VCaP (cell line): Measurements from ENCODE around the gene PRXL2B.

Experiments
- H3K27ac ChIP-seq: fragments of 450-650 bp; 2 replicates; pipeline ENCODE4 v1.5.1; 2017
- CTCF ChIP-seq: fragments of 450-650 bp; conservative IDR thresholded peaks from 2 replicates; pipeline ENCODE4 v1.5.1; 2017; ENCODE audit warnings: mild to moderate bottlenecking, moderate library complexity

Gene PRXL2B

GRCh38 chr1:2555634-2556276 lies 30.8 kb upstream of the PRXL2B start:
- no peak for TF ChIP-seq CTCF
- H3K27ac ChIP-seq: peak overlapping the region; percentile 92

- no peak for TF ChIP-seq CTCF
- H3K27ac ChIP-seq: peak within 1 kb of the TSS; percentile 92
Observed at GRCh38 chr1:2556277-2556677, 30.3 kb upstream of the PRXL2B start, which contains the start of gene TNFRSF14. Gene TNFRSF14, plus strand, starts transcription at chr1:2556371. Its CDS starts 294 bp downstream, at chr1:2556665.

- TF ChIP-seq CTCF: no peak; the same call in 1 of the 2 replicates
- peak overlapping the region; percentile 92 for H3K27ac ChIP-seq
Observed at GRCh38 chr1:2556678-2557481, 29.7 kb upstream of the PRXL2B start.

- H3K27ac ChIP-seq: peak overlapping the region; percentile 92; the same call in 1 of the 2 replicates
- no peak for TF ChIP-seq CTCF
Observed at GRCh38 chr1:2557482-2558400, 28.8 kb upstream of the PRXL2B start.

- H3K27ac ChIP-seq: no peak overlapping the region
- no peak for TF ChIP-seq CTCF
Observed at GRCh38 chr1:2558420-2558819, 28.2 kb upstream of the PRXL2B start.

GRCh38 chr1:2558861-2559260 lies 27.7 kb upstream of the PRXL2B start:
- TF ChIP-seq CTCF: no peak
- no peak overlapping the region for H3K27ac ChIP-seq
